ENCODE measurements around the gene HYI.

Gene HYI

GRCh38 chr1:43482215-43482614 is 28.5 kb upstream of the HYI start:
- TF ChIP-seq MAX (IDR thresholded peaks at IDR 0.05), result no peak
- no peak for TF ChIP-seq RAD21 (IDR thresholded peaks at IDR 0.05; ENCODE audit: low read depth)
- no peak for TF ChIP-seq TAF1 (IDR thresholded peaks at IDR 0.05; ENCODE audit: low read depth)
- no peak for TF ChIP-seq YY1 (IDR thresholded peaks at IDR 0.05; ENCODE audit: low read depth)
- TF ChIP-seq EP300 (IDR thresholded peaks at IDR 0.05; ENCODE audit: borderline replicate concordance), result no peak
- TF ChIP-seq REST (IDR thresholded peaks at IDR 0.05; ENCODE audit: low read depth), result no peak
- no peak for TF ChIP-seq CREB1 (IDR thresholded peaks at IDR 0.05; ENCODE audit: low read depth)
- no peak for TF ChIP-seq USF1 (IDR thresholded peaks at IDR 0.05)
- TF ChIP-seq TEAD4 (IDR thresholded peaks at IDR 0.05), result no peak
- TF ChIP-seq NFIC (IDR thresholded peaks at IDR 0.05), result no peak
- TF ChIP-seq ZBTB7A (IDR thresholded peaks at IDR 0.05; ENCODE audit: low read depth), result no peak
- no peak for TF ChIP-seq EGR1 (IDR thresholded peaks at IDR 0.05)
- no peak for TF ChIP-seq FOXM1 (IDR thresholded peaks at IDR 0.05; ENCODE audit: borderline replicate concordance, low read depth)

- no peak for TF ChIP-seq CEBPB (IDR thresholded peaks at IDR 0.05)
- TF ChIP-seq EP300 (IDR thresholded peaks at IDR 0.05; ENCODE audit: borderline replicate concordance), result no peak
- TF ChIP-seq REST (IDR thresholded peaks at IDR 0.05; ENCODE audit: low read depth), result no peak
- no peak for TF ChIP-seq YY1 (IDR thresholded peaks at IDR 0.05; ENCODE audit: low read depth)
- TF ChIP-seq MAX (IDR thresholded peaks at IDR 0.05), result no peak
- no peak for TF ChIP-seq USF1 (IDR thresholded peaks at IDR 0.05)
- no peak for TF ChIP-seq EGR1 (IDR thresholded peaks at IDR 0.05)
- TF ChIP-seq RAD21 (IDR thresholded peaks at IDR 0.05; ENCODE audit: low read depth), result no peak
- TF ChIP-seq ZBTB7A (IDR thresholded peaks at IDR 0.05; ENCODE audit: low read depth), result no peak
- TF ChIP-seq TAF1 (IDR thresholded peaks at IDR 0.05; ENCODE audit: low read depth), result no peak
- no peak for TF ChIP-seq CREB1 (IDR thresholded peaks at IDR 0.05; ENCODE audit: low read depth)
- TF ChIP-seq NFIC (IDR thresholded peaks at IDR 0.05), result no peak
These were observed 27.8 kb upstream of the HYI start for GRCh38 chr1:43481491-43481890.

GRCh38 chr1:43479414-43479813 is 25.7 kb upstream of the HYI start:
- TF ChIP-seq USF1 (IDR thresholded peaks at IDR 0.05) (no peak), MAX (IDR thresholded peaks at IDR 0.05) (no peak), YY1 (IDR thresholded peaks at IDR 0.05; ENCODE audit: low read depth) (no peak), EP300 (IDR thresholded peaks at IDR 0.05; ENCODE audit: borderline replicate concordance) (no peak), FOXM1 (IDR thresholded peaks at IDR 0.05; ENCODE audit: borderline replicate concordance, low read depth) (no peak), TAF1 (IDR thresholded peaks at IDR 0.05; ENCODE audit: low read depth) (no peak), CEBPB (IDR thresholded peaks at IDR 0.05) (no peak), ZBTB7A (IDR thresholded peaks at IDR 0.05; ENCODE audit: low read depth) (no peak), TEAD4 (IDR thresholded peaks at IDR 0.05) (no peak), EGR1 (IDR thresholded peaks at IDR 0.05) (no peak), NFIC (IDR thresholded peaks at IDR 0.05) (no peak)

- no peak for TF ChIP-seq CREB1 (IDR thresholded peaks at IDR 0.05; ENCODE audit: low read depth)
- TF ChIP-seq REST (IDR thresholded peaks at IDR 0.05; ENCODE audit: low read depth), result no peak
- TF ChIP-seq TAF1 (IDR thresholded peaks at IDR 0.05; ENCODE audit: low read depth), result no peak
- no peak for TF ChIP-seq EGR1 (IDR thresholded peaks at IDR 0.05)
- no peak for TF ChIP-seq RAD21 (IDR thresholded peaks at IDR 0.05; ENCODE audit: low read depth)
- no peak for TF ChIP-seq YY1 (IDR thresholded peaks at IDR 0.05; ENCODE audit: low read depth)
- no peak for TF ChIP-seq NFIC (IDR thresholded peaks at IDR 0.05)
- TF ChIP-seq MAX (IDR thresholded peaks at IDR 0.05), result no peak
- no peak for TF ChIP-seq USF1 (IDR thresholded peaks at IDR 0.05)
- no peak for TF ChIP-seq TEAD4 (IDR thresholded peaks at IDR 0.05)
These were observed 24.0 kb upstream of the HYI start for GRCh38 chr1:43477716-43478115.

Measured in Ishikawa (cell line).